HEK293 (cell line): Measurements from ENCODE around the gene KIZ.

Experiments used
- CTCF ChIA-PET: fragments of 350-600 bp; formaldehyde crosslinking; extraction: SDS; loops from one replicate; lab custom pipeline; 2021; ENCODE audit warnings: antibody characterized with exemption; lab: Yijun Ruan, JAX
- POLR2A ChIA-PET: fragments of 300-600 bp; formaldehyde crosslinking; extraction: SDS; loops from one replicate; lab custom pipeline; 2020; ENCODE audit warnings: antibody characterized with exemption, inconsistent platforms; lab: Yijun Ruan, JAX
- H3K27ac ChIP-seq: fragments of 200-500 bp; sonication (Bioruptor generic); 2 replicates; pipeline ENCODE4 v1.5.1; 2014; ENCODE audit warnings: low read depth, low read length, control low read depth, inconsistent platforms; ENCODE audit errors: extremely low read depth
- H3K36me3 ChIP-seq, 2 experiments: fragments of 200-500 bp in 1 of 2; sonication (Bioruptor generic) in 1 of 2; 1 replicate in 1 of 2; 2 replicates in 1 of 2; pipeline ENCODE4 v1.5.1; 2014 to 2017; ENCODE audit warnings: inconsistent platforms in 2 of 2, low read length in 2 of 2; ENCODE audit not compliant: control insufficient read depth in 2 of 2, insufficient read depth in 1 of 2
- H3K4me1 ChIP-seq: fragments of 200-500 bp; sonication (Bioruptor generic); 2 replicates; pipeline ENCODE4 v1.5.1; 2014; ENCODE audit warnings: mild to moderate bottlenecking, low read length, inconsistent platforms; ENCODE audit not compliant: control insufficient read depth, insufficient read depth
- H3K4me3 ChIP-seq: 2 replicates; pipeline ENCODE4 v1.5.1; 2011; ENCODE audit warnings: low read depth, mild to moderate bottlenecking, control low read depth, low read length, moderate library complexity
- H3K9me3 ChIP-seq: fragments of 200-500 bp; sonication (Bioruptor generic); 2 replicates; pipeline ENCODE4 v1.5.1; 2014; ENCODE audit warnings: low read depth, low read length, inconsistent platforms; ENCODE audit not compliant: control insufficient read depth, insufficient read depth
- BCL11A ChIP-seq: fragments of 450-650 bp; formaldehyde crosslinking; IDR thresholded peaks from 2 replicates; pipeline ENCODE4 v1.5.1; 2016; ENCODE audit warnings: low read depth, missing biosample characterization, missing genetic modification characterization
- BCL11B ChIP-seq: fragments of 450-650 bp; formaldehyde crosslinking; IDR thresholded peaks from 2 replicates; pipeline ENCODE4 v1.5.1; 2016; ENCODE audit warnings: low read depth, missing biosample characterization, missing genetic modification characterization
- BCL6B ChIP-seq: fragments of 450-650 bp; formaldehyde crosslinking; IDR thresholded peaks from 2 replicates; pipeline ENCODE4 v1.5.1; 2017; ENCODE audit warnings: missing biosample characterization, missing genetic modification characterization
- KLF1 ChIP-seq: fragments of 450-650 bp; formaldehyde crosslinking; IDR thresholded peaks from 2 replicates; pipeline ENCODE4 v1.5.1; 2016; ENCODE audit warnings: missing biosample characterization, missing genetic modification characterization
- SCRT1 ChIP-seq: fragments of 450-650 bp; formaldehyde crosslinking; IDR thresholded peaks from 2 replicates; pipeline ENCODE4 v1.5.1; 2016; ENCODE audit warnings: missing biosample characterization, missing genetic modification characterization, borderline replicate concordance
- SP2 ChIP-seq: fragments of 450-650 bp; formaldehyde crosslinking; IDR thresholded peaks from 2 replicates; pipeline ENCODE4 v1.5.1; 2016; ENCODE audit warnings: missing biosample characterization, missing genetic modification characterization
- ZFP3 ChIP-seq: fragments of 450-650 bp; formaldehyde crosslinking; IDR thresholded peaks from 2 replicates; pipeline ENCODE4 v1.5.1; 2016; ENCODE audit warnings: low read depth, missing biosample characterization, missing genetic modification characterization
- ZFP69B ChIP-seq: fragments of 450-650 bp; formaldehyde crosslinking; IDR thresholded peaks from 2 replicates; pipeline ENCODE4 v1.5.1; 2016; ENCODE audit warnings: missing biosample characterization, missing genetic modification characterization
- ZNF211 ChIP-seq: fragments of 450-650 bp; formaldehyde crosslinking; IDR thresholded peaks from 2 replicates; pipeline ENCODE4 v1.5.1; 2016; ENCODE audit warnings: low read depth, missing biosample characterization, missing genetic modification characterization
- ZNF214 ChIP-seq: fragments of 450-650 bp; formaldehyde crosslinking; IDR thresholded peaks from 2 replicates; pipeline ENCODE4 v1.5.1; 2017; ENCODE audit warnings: missing biosample characterization, mild to moderate bottlenecking, missing genetic modification characterization, borderline replicate concordance
- ZNF223 ChIP-seq: fragments of 450-650 bp; formaldehyde crosslinking; IDR thresholded peaks from 2 replicates; pipeline ENCODE4 v1.5.1; 2016; ENCODE audit warnings: missing biosample characterization, missing genetic modification characterization
- ZNF404 ChIP-seq: fragments of 450-650 bp; formaldehyde crosslinking; IDR thresholded peaks from 2 replicates; pipeline ENCODE4 v1.5.1; 2017; ENCODE audit warnings: missing biosample characterization, missing genetic modification characterization
- ZNF544 ChIP-seq: fragments of 450-650 bp; formaldehyde crosslinking; IDR thresholded peaks from 2 replicates; pipeline ENCODE4 v1.5.0; 2017; ENCODE audit warnings: missing biosample characterization, missing genetic modification characterization
- ZNF791 ChIP-seq: fragments of 450-650 bp; formaldehyde crosslinking; IDR thresholded peaks from 2 replicates; pipeline ENCODE4 v1.5.1; 2016; ENCODE audit warnings: missing biosample characterization, missing genetic modification characterization
- TF ChIP-seq, protein P1 (sequence below): fragments of 450-650 bp; formaldehyde crosslinking; IDR thresholded peaks from 2 replicates; pipeline ENCODE4 v1.5.1; 2016; ENCODE audit warnings: missing biosample characterization, missing genetic modification characterization
- TF ChIP-seq, protein P2 (sequence below): fragments of 450-650 bp; formaldehyde crosslinking; IDR thresholded peaks from 2 replicates; pipeline ENCODE4 v1.5.1; 2016; ENCODE audit warnings: missing biosample characterization, missing genetic modification characterization
- TF ChIP-seq, protein P3 (sequence below): fragments of 450-650 bp; formaldehyde crosslinking; IDR thresholded peaks from 2 replicates; pipeline ENCODE4 v1.5.1; 2016; ENCODE audit warnings: missing biosample characterization, missing genetic modification characterization

Gene KIZ

GRCh38 chr20:21145424-21145823 is 19.5 kb downstream of the KIZ start:
- Histone ChIP-seq H3K9me3 (no peaks in the 10 kb centered on the region), H3K4me3 (no peak overlapping the region), H3K36me3 (peaks cover 0 to 18% of the 10 kb centered on the region in 2 experiments; a peak in 1 of 3 replicates), H3K27ac (no peak overlapping the region), H3K4me1 (0 out of 2 replicates have a peak, but pooled peaks cover 2% of the 10 kb centered on the region)
- ChIA-PET CTCF (interaction anchor here (0.6 to 1.4 kb wide), 2 partner anchors 285 to 444 kb away, joined by 3 read pairs; no protein-coding TSS in a partner anchor), POLR2A (no interaction called here)
- TF ChIP-seq, protein P1, sequence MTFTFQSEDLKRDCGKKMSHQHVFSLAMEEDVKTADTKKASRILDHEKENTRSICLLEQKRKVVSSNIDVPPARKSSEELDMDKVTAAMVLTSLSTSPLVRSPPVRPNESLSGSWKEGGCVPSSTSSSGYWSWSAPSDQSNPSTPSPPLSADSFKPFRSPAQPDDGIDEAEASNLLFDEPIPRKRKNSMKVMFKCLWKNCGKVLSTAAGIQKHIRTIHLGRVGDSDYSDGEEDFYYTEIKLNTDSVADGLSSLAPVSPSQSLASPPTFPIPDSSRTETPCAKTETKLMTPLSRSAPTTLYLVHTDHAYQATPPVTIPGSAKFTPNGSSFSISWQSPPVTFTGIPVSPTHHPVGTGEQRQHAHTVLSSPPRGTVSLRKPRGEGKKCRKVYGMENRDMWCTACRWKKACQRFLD (tag by site-specific recombination) = no peak
- TF ChIP-seq ZNF404 (tag by site-specific recombination) = no peak
- no peak for TF ChIP-seq BCL6B (tag by site-specific recombination)

DNA sequence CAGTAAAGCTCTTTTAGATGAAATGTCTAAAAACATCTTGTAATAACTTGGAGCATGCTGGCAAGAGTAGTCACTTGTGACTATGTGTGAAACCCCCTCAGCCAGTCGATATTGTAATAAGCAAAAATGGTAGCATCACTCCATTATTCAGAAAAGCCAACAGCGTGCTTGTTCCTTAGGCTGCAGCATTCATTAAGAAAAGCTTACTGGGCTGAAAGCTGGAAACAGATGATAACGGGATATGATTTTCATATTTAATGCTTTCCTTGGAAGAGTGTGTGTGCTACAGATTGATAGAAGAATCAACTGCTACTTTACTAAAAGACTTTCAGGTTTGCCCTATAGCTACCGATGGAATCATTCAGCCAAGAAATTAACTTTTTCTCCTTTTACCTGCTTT is 20.3 kb downstream of the KIZ start:
- CTCF ChIA-PET = interaction anchor here (0.6 kb wide), 2 partner anchors 306 to 445 kb away, joined by 3 read pairs; no protein-coding TSS in a partner anchor
- POLR2A ChIA-PET = no interaction called here
- H3K36me3 ChIP-seq = peaks cover 0 to 16% of the 10 kb centered on the region in 2 experiments; a peak in 1 of 3 replicates
- no peak overlapping the region for H3K27ac ChIP-seq
- no peak for TF ChIP-seq BCL11A (tag by site-specific recombination)
- no peak for TF ChIP-seq BCL11B (tag by site-specific recombination)
- TF ChIP-seq SP2 (tag by site-specific recombination) = no peak
- TF ChIP-seq ZNF544 (tag by site-specific recombination) = no peak
- 0 out of 2 replicates have a peak, but pooled peaks cover 2% of the 10 kb centered on the region for H3K4me1 ChIP-seq
- H3K4me3 ChIP-seq = no peak overlapping the region
- no peaks in the 10 kb centered on the region for H3K9me3 ChIP-seq

DNA sequence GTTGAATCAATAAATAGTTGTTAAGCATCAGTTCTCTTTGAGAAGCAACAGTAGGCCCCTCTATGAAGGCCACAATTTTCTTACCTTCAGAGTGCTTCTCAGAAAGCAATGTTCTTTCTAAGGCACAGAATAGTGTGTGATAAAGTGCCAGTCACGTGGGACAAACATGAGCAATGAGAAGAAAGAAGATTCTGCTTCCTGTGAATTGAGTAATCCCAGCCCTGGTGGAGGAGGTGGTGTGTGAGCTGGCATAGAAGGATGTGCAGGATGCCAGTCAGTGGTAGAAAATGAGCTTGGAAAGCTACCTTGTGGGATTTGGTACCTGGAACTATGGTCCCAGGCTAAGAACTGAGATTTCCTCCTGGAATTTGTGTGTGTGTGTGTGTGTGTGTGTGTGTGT is 21.7 kb downstream of the KIZ start:
- H3K9me3 ChIP-seq = no peaks in the 10 kb centered on the region
- no peak overlapping the region for H3K27ac ChIP-seq
- TF ChIP-seq ZNF223 (no peak), ZNF791 (tag by site-specific recombination) (no peak), ZFP3 (no peak), ZNF214 (tag by site-specific recombination) (no peak), KLF1 (tag by site-specific recombination) (no peak), ZNF211 (no peak), ZFP69B (no peak), SCRT1 (no peak)
- TF ChIP-seq, protein P2, sequence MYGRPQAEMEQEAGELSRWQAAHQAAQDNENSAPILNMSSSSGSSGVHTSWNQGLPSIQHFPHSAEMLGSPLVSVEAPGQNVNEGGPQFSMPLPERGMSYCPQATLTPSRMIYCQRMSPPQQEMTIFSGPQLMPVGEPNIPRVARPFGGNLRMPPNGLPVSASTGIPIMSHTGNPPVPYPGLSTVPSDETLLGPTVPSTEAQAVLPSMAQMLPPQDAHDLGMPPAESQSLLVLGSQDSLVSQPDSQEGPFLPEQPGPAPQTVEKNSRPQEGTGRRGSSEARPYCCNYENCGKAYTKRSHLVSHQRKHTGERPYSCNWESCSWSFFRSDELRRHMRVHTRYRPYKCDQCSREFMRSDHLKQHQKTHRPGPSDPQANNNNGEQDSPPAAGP (tag by site-specific recombination) = no peak
- TF ChIP-seq, protein P1 (tag by site-specific recombination) = no peak
- TF ChIP-seq, protein P3, sequence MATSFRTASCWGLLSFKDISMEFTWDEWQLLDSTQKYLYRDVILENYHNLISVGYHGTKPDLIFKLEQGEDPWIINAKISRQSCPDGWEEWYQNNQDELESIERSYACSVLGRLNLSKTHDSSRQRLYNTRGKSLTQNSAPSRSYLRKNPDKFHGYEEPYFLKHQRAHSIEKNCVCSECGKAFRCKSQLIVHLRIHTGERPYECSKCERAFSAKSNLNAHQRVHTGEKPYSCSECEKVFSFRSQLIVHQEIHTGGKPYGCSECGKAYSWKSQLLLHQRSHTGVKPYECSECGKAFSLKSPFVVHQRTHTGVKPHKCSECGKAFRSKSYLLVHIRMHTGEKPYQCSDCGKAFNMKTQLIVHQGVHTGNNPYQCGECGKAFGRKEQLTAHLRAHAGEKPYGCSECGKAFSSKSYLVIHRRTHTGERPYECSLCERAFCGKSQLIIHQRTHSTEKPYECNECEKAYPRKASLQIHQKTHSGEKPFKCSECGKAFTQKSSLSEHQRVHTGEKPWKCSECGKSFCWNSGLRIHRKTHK (tag by site-specific recombination) = no peak
- TF ChIP-seq, all 188 proteins: peak for 0
- POLR2A ChIA-PET = no interaction called here
- Histone ChIP-seq H3K36me3 (peaks cover 0 to 12% of the 10 kb centered on the region in 2 experiments; a peak in 1 of 3 replicates), H3K4me3 (no peak overlapping the region), H3K4me1 (0 out of 2 replicates have a peak, but pooled peaks cover 2% of the 10 kb centered on the region)
- CTCF ChIA-PET = interaction anchor here (0.6 to 2.0 kb wide), 2 partner anchors 88 to 305 kb away, joined by 3 to 4 read pairs; no protein-coding TSS in a partner anchor
